Lower lobe of right lung (tissue), 2 donors: Measurements from ENCODE around the gene ADAM21. TPM values are rescaled to one million over a fixed set of nuclear protein-coding genes. Genes with fewer than 3 reads are reported as not detected.
"Not testable (repeated sequence)": the region's sequence is repeated elsewhere in the genome, so short reads cannot be mapped to it uniquely, and the experiment has no call there.

Experiments
- ATAC-seq, 2 donors: fragments of 200-7000 bp; cut with Tn5 transposase; one replicate each; pipeline ENCODE4 v1.9.1; 2020 to 2022; ENCODE audit warnings: mild to moderate bottlenecking in 2 of 2, moderate library complexity in 2 of 2
- DNase-seq: peaks from one replicate; pipeline ENCODE4 v3.0.0-alpha.2; 2020
- H3K27ac ChIP-seq: fragments of 200-600 bp; one replicate; pipeline ENCODE4 v1.8.0; 2022
- H3K27me3 ChIP-seq: fragments of 200-600 bp; one replicate; pipeline ENCODE4 v1.8.0; 2022; ENCODE audit warnings: low read depth
- H3K36me3 ChIP-seq: fragments of 200-600 bp; one replicate; pipeline ENCODE4 v1.8.0; 2022; ENCODE audit warnings: mild to moderate bottlenecking
- H3K4me1 ChIP-seq: fragments of 200-600 bp; one replicate; pipeline ENCODE4 v1.8.0; 2022
- H3K4me3 ChIP-seq: fragments of 200-600 bp; one replicate; pipeline ENCODE4 v1.8.0; 2022; ENCODE audit warnings: mild to moderate bottlenecking
- H3K9me3 ChIP-seq: fragments of 200-600 bp; one replicate; pipeline ENCODE4 v1.8.0; 2022
- CTCF ChIP-seq: fragments of 200-600 bp; IDR thresholded peaks from one replicate; pipeline ENCODE4 v1.8.0; 2022; ENCODE audit warnings: antibody characterized with exemption, mild to moderate bottlenecking
- intact Hi-C: fragments of 100-400 bp; cut with DNase I; formaldehyde crosslinking; loops from one replicate; pipeline ENCODE4 v1.11.0; 2022
- total RNA-seq: library from RNA; stranded (reverse); fragmentation: NEBNext Ultra II Directional; extraction: Animal tissue kit (Norgen Biotek cat#: 25700); gene quantifications from one replicate; pipeline ENCODE4 v1.2.1, GENCODE V29; 2021
- donor health status: DM: no; HTN: yes; CAD: no; lungs with severe emphysema.

Gene ADAM21
- total RNA-seq, 1 donor from 2014 or later: 0.24 TPM

- TF ChIP-seq CTCF: no peak
- H3K27me3 ChIP-seq: no peaks in the 10 kb centered on the region
- intact Hi-C loops: no loop called here
- no peak overlapping the region for H3K27ac ChIP-seq
- no peak overlapping the region for H3K4me3 ChIP-seq
- no peaks in the 10 kb centered on the region for H3K9me3 ChIP-seq
- no peaks in the 10 kb centered on the region for H3K4me1 ChIP-seq
- H3K36me3 ChIP-seq: no peaks in the 10 kb centered on the region
- DNase-seq (no peak), ATAC-seq (no peak)
These were observed 20.5 kb downstream of the ADAM21 start for GRCh38 chr14:70472253-70473159.

- intact Hi-C loops: no loop called here
- Histone ChIP-seq H3K9me3 (no peaks in the 10 kb centered on the region), H3K27me3 (no peaks in the 10 kb centered on the region), H3K4me3 (no peak overlapping the region), H3K36me3 (no peaks in the 10 kb centered on the region), H3K4me1 (no peaks in the 10 kb centered on the region), H3K27ac (no peak overlapping the region)
- TF ChIP-seq CTCF: no peak
- ATAC-seq (no peak), DNase-seq (no peak)
These were observed 21.9 kb downstream of the ADAM21 start for GRCh38 chr14:70473825-70474224.

- intact Hi-C loops, ATAC-seq, DNase-seq, H3K27me3 ChIP-seq, H3K36me3 ChIP-seq, H3K4me3 ChIP-seq, H3K9me3 ChIP-seq, H3K4me1 ChIP-seq, H3K27ac ChIP-seq: not testable (repeated sequence)
These were observed 23.5 kb downstream of the ADAM21 start for GRCh38 chr14:70475459-70475858.

GRCh38 chr14:70477356-70478105, 25.6 kb downstream of the ADAM21 start:
- H3K9me3 ChIP-seq, ATAC-seq, H3K27me3 ChIP-seq, H3K36me3 ChIP-seq, H3K4me3 ChIP-seq, H3K4me1 ChIP-seq, DNase-seq, intact Hi-C loops, H3K27ac ChIP-seq: not testable (repeated sequence)

- no peak overlapping the region for H3K4me3 ChIP-seq
- H3K4me1 ChIP-seq: no peaks in the 10 kb centered on the region
- no peak for DNase-seq
- H3K36me3 ChIP-seq: no peaks in the 10 kb centered on the region
- peaks cover 39% of the 10 kb centered on the region for H3K9me3 ChIP-seq
- no peak for ATAC-seq
- intact Hi-C loops: no loop called here
- H3K27ac ChIP-seq: no peak overlapping the region
- no peak for TF ChIP-seq CTCF
- H3K27me3 ChIP-seq: no peaks in the 10 kb centered on the region
These were observed 37.7 kb downstream of the ADAM21 start for GRCh38 chr14:70489579-70490200.

- ATAC-seq (no peak), DNase-seq (no peak)
- Histone ChIP-seq H3K9me3 (no peaks in the 10 kb centered on the region), H3K4me1 (no peaks in the 10 kb centered on the region), H3K27ac (no peak overlapping the region), H3K27me3 (no peaks in the 10 kb centered on the region), H3K4me3 (no peak overlapping the region), H3K36me3 (no peaks in the 10 kb centered on the region)
- TF ChIP-seq CTCF: no peak
- intact Hi-C loops: no loop called here
These were observed 46.2 kb downstream of the ADAM21 start for GRCh38 chr14:70498191-70498590.

Other genes with a start within 250 kb of the ADAM21 start
- gene COX16, start 92.5 kb upstream of the ADAM21 start, total RNA-seq: 27.6 TPM
- 40.4 TPM for gene SYNJ2BP, start 35.1 kb upstream of the ADAM21 start, total RNA-seq
- 1.5 TPM for gene ADAM20, start 82.8 kb downstream of the ADAM21 start, total RNA-seq
- gene MED6, start 148.5 kb downstream of the ADAM21 start, total RNA-seq: 28.8 TPM
- 5.5 TPM for gene TTC9, start 189.7 kb downstream of the ADAM21 start, total RNA-seq